Measurements from ENCODE around the gene NRXN3.
A peak's percentile ranks its signal among the peaks of the same experiment; 100 is the strongest.

The NRXN3 gene

GRCh38 chr14:78666336-78667056 is 496.3 kb downstream of the NRXN3 start:
- no peak for DNase-seq

GRCh38 chr14:78667141-78667540 is 497.0 kb downstream of the NRXN3 start:
- DNase-seq: no peak

- no peak for DNase-seq
Measured at GRCh38 chr14:78673845-78674244, 503.7 kb downstream of the NRXN3 start.

DNA sequence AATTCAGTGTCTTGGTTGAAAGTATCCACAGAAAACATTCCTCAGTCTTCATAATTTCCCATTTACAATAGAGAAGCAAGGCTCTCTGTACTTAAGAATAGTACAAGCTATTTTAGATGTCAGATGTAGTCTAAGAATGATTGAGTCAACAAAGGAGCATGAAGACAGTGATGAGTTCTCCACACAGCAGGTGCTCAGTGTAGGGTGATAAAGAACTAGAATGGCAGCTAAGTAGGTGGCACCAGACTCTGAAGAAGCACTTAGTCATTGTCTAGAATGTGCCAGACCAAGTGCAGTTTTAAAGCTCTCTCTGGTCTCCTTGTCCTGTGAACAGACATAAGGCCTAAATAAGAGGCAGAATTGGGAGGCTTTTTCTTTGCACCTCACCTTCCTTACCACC is 504.6 kb downstream of the NRXN3 start:
- DNase-seq: no peak

- DNase-seq: no peak
Measured at GRCh38 chr14:78683206-78683605, 513.0 kb downstream of the NRXN3 start.

- DNase-seq: no peak
Measured at GRCh38 chr14:78683981-78684380, 513.8 kb downstream of the NRXN3 start.

GRCh38 chr14:78688503-78688902 is 518.3 kb downstream of the NRXN3 start:
- no peak for DNase-seq

- no peak for DNase-seq
Measured at GRCh38 chr14:78690836-78691235, 520.7 kb downstream of the NRXN3 start.

DNA sequence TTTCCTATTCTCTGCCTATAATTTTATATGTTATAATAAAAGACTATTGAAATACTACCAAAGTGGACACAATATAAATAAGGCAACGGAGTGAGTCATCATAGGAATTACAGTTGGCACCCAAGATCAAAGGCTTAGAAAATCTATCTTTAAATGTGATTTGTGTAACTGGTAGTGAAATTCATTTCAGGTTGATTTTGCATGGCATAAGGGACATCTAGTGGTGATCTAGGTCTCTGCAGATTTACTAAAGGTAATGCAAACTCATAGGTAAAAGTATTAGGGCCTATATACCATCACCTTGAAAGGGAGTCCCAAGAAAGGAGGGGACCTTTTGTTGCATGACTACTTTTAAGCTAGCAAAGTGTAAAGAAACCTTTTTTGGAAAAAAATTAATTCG is 527.2 kb downstream of the NRXN3 start:
- peak; percentile 0 for DNase-seq

GRCh38 chr14:78698991-78699390 is 528.8 kb downstream of the NRXN3 start:
- no peak for DNase-seq

DNA sequence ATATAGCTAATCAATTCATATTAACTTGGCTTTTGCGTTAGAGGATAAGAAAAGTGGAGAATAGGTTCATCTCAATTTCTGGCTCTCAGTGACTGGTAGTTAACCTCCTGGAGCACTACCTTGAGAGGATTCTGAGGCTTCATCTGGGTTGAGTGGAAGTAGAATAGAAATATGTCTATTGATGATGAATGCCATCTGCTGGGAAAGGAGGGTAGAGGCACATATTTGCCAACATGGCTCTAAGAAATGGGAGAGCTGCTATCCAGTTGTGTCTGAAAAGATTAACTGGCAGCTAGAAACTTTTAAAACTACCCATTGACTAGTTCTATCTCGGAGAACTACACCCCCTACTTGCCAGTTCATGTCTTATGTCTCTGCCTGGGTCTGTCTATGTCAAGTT is 530.1 kb downstream of the NRXN3 start:
- no peak for DNase-seq

DNA sequence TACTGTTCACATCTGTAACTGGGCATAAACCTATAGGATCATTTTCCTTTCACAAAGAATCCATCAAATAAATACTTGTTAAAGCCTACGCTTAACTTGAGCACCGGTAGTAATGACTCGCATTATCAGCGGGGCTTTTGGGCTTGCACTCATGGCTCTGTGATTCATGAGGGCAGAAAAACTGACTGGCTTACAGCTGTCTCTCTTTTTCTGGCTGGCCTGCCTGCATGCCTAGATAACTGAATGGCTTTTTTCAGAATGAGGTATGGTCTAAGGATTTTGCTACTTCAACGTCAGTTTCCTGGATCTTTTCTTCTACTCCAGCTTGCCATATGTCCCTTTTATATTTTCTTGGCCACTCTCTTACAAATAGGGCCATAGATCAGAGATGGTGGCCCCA is 531.1 kb downstream of the NRXN3 start:
- DNase-seq: no peak

- DNase-seq: no peak
Measured at GRCh38 chr14:78704965-78705364, 534.8 kb downstream of the NRXN3 start.

DNA sequence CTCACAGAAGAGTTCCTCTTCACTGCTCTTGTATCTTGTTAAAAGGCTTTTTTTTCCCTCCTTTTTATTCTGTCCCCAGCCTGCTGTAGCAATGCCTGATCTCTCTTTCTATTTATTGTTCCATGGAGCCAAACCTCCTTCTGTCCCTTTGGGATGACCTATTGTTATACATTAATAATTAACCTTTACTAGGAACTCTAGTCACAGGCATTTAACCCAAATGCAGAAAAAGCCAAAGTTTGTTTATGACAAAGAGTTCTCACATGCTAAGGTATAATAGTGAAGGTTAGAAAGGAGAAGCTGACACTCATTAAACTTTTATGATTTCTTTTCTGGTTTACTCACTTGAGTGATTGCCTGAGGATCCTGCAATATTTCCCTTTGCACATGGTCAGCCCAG is 535.8 kb downstream of the NRXN3 start:
- no peak for DNase-seq

DNA sequence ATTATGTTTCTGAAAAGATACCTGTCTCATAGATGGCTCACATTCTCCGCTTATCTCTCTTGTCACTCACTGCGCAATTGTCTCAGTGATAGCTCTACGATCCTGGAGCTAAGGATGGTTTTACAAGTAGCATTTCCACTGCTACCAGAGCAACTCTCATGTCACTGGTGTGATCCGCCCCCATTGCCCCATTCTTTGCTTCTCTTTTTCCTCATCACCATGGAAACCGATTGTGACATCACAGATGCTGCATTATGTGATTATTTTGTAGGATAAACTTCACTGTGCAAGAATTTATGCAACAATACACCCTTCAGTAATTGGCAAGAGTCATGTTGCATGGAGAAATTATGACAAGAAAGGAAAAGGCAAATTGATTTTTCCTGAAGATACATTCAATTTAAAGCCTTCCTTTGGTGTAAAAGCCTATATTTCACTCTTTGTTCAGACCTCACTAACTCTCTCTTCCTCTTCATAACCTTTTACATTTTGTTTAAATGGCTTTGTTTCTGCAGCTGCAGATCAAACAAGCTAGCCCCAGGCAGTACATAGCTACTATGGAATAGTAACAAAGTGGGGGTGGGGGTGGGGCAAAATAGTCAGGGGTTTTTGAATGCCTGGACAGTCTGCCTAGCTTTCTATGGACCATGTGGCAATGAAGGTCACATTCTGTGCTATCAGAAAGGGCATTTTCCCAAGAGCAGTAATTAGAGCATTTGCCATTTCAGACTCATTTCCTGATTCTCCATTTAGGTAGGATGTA is 539.8 kb downstream of the NRXN3 start:
- no peak for DNase-seq

GRCh38 chr14:78710963-78711362 is 540.8 kb downstream of the NRXN3 start:
- DNase-seq: no peak

- DNase-seq: no peak
Measured at GRCh38 chr14:78713716-78714115, 543.5 kb downstream of the NRXN3 start.

- no peak for DNase-seq
Measured at GRCh38 chr14:78714711-78715110, 544.5 kb downstream of the NRXN3 start.

DNA sequence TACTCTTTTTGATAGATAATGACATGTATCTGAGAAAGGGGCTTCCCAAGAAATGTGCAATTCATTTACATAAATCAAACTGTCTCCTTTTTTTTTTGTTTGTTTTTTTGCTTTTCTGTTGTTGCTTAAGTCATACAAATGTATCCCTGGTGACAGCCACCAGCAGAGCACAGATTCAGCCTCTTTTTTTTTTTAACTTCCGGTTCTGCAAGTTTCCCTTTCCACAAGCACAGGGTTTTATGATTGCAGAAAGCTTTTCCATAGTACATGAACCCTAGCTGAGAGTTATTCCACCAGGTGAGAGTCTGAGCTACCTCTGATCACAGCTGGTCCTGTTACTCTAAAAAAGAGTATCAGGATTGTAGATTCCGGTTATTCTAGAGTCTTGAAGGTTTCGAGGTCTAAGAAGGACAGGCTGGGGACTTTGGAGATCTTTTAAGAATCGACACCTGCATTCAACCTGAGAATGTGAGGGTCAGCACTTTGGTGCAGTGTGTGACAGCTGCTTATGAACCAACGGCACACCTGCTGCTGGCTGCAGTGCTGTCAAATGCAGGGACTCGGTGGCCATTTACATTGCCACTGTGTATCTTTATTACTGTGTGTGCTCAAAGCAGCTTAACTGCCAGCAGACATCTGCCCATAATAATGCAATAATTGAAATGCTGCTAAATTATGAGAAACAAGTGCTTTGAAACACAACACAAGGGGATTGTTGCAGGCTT is 551.7 kb downstream of the NRXN3 start:
- DNase-seq: no peak

GRCh38 chr14:78725086-78725485 is 554.9 kb downstream of the NRXN3 start:
- DNase-seq: no peak

DNA sequence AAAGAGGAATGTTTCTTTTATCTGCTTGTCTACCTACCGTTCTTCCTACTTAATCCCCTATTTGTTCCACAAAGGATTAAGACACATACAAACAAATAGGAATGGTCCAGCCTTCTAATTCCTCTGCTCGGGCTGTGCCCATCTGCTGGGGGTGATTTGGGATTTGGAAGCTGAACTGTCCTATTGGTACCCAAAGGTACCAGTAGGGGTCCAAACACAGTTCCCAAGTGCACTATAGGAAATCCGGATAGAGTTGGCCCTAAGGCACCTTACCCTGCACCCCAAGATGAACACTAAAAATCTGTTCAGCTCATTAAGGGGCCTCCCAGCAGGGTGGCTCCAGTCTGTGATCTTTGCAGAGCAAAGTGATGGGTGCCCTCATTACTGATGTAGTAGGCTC is 566.9 kb downstream of the NRXN3 start:
- DNase-seq: no peak

GRCh38 chr14:78737601-78738000 is 567.4 kb downstream of the NRXN3 start:
- DNase-seq: no peak

- no peak for DNase-seq
Measured at GRCh38 chr14:78746086-78746595, 576.0 kb downstream of the NRXN3 start.

- DNase-seq: no peak
Measured at GRCh38 chr14:78747813-78748212, 577.6 kb downstream of the NRXN3 start.

Measured in NCI-H2029 treated with DMSO at 0.1 percent for 48 hours (cell line).